ENCODE measurements around the gene ARL11.

Gene ARL11

DNA sequence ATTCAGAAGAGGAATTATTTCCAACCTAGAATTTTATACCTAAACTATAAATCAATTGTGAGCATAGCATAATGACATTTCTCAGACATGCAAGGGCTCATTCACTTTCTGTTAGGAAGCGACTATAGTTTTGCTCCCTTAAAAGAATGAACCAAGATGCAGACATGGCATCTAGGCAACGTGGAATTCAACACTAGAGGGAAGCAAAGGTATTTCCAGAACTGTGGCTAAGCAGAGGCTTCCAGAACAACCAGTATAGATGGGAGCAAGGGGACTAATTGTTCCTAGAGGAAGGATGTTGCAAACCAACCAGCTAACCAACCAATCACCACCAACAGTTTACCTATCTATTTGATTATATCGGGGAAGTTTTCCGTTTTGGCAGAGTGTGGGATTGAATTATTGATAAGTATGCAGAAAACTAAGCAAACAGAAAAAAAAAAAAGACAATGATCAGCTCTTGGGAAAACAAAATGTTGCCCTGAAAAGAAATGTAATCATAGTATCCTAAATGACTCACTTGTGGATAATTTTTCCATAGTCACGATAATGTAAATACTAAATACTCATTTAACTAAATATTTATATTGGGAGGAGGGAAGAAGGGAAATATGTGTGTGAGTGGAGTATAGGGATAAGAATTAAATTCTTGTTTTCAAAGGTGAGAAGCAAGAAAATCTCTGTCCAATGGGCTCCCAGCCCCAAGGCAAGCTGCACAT, 21.1 kb downstream of the ARL11 start:
- DNase-seq (ENCODE audit: low read depth) = no peak

DNA sequence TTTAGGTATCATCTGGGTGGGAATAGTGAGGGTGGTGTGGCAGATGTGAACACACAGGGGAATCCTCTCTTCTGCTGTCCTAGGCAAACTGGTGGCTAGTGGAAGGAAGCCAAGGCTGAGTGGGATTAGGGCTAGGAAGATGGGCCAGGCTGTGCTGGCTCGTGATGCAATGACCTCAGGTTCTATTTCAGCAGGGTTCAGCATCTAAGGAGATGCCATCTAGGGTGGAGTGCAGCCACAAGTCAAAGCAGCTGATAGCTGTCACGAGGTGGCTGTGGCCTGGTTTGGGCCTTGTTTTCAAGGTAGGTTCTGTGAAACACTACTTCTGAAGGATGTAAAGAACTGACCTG, 21.6 kb downstream of the ARL11 start:
- DNase-seq (ENCODE audit: low read depth) = no peak

DNA sequence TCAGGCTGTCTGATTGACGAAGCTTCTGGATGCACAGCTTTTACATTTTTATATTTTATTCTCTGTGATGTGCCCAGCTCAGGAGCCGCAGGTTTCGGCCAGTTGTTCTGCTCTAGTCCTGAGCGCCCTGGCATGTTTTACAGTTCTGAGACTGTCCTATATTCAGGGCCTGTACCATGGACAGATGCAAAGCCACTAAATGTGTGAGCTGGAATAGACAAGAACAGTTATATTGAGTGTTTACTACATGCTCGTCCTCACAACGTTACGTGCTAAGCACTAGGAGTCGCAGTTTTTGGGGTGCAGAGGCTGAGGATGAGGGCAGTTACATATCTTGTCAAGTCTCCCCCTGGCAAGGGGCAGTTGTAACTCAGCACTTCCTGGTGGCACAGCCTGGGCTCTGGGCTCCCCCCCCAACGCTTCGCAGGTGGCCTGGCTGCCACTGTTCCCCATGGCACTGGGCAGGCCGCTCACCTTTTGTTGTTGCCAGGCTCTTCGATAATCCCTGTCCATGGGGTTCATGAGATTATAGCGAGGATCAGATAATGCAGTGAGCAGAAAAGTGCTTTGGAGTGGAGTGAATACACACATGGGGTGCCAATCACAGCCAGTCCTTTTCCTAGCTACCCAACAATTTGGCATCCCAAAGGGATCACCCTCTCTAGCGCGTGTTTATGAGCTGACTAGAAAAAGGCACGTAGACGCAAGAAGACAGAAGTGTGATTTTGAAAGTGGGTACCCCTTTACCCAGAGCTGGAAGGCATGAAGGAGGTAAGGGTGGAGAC, 23.5 kb downstream of the ARL11 start:
- DNase-seq (ENCODE audit: low read depth) = no peak

DNA sequence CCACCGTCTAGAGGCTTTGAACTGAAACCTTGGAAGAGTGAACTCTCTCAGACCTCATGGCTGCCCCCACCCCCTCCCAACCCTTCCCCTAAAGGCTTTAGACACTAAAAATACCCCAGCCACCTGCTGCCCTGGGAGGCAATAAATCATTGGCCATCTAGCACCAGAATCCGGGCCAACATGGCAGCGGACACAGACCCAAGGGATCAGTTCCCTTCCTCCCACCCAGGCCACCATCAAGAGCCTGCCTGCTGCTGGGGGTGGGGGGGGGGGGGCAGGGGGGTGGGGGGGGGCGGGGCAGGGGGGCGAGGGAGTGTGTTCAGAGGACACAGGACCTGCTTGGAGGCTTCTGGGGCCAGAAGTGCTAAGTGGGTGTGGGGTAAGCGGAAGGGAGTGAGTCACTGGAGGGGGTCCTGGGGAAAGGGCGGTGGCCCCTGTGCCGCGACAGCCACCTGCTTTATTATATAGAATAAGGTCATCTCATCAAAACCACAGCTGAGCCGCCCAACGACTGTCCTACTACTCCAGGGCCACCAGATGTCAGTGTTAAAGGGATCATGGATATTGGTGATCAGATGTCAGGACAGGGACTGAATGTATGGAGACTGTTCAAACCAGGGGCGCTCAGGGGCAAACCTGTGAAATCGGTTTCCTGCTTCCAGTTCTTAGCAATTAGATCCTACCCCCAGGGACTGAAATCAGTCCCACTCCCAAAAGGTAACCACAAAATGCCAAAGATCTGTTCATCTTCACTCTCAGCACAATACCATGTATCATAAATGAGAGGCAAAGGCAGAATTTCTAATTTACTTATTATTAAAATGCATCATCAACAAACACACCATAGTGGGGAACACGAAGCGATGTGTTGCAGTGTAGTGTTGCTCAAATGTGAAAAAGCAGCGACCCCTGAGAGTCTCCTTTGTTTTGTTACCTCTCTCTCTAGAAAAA, 24.3 kb downstream of the ARL11 start:
- no peak for DNase-seq (ENCODE audit: low read depth)

DNA sequence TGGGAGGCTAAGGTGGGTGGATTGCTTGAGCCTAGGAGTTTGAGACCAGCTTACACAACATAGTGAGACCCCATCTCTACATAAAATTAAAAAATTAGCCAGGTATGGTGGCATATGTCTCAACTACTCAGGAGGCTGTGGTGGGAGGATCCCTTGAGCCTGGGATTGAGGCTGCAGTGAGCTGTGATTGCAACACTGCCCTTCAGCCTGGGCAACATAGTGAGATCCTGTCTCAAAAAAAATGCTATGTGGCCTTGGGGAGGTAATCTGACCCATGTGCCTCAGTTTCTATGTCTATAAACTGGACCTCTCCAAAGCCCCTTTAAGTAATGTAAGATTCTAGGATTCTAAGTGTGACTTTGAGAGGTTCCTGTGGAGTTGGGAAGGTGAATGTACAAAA, 25.2 kb downstream of the ARL11 start:
- DNase-seq (ENCODE audit: low read depth) = no peak

DNA sequence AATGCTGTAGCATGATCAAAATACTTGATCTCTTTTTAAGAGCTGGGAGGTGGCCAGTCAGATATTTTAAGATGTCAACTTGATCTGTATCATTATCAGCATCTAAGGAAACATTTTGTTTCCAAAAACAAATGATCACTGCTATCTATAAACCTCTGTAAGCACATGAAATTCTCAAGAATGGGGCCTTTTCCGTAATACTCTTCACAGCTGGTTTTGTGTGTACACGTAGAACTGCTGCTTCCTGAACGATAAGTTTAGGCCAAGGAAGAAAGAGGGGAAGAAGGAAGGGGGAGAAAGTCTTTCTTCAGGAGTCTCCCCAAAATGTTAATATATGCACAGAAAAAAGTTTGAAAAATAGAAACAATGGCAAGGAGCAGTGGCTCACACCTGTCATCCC, 25.7 kb downstream of the ARL11 start:
- DNase-seq (ENCODE audit: low read depth) = no peak

DNA sequence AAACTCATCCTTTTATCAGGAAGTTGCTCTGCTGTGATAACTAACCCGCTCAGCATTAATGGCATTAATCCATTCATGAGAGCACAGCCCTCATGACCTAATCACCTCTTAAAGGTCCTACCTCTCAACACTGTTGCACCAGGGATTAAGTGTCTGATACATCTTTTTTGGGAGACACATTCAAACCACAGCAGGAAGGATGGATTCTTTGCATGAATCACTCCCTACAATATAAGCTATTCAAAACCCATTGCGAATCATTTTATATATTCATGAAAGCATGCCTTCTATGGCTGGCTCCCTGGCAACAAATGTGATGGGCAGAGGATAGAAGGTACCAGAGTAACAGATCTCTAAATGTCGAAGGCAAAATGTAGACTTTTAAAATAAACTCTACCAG, 27.6 kb downstream of the ARL11 start:
- no peak for DNase-seq (ENCODE audit: low read depth)

DNA sequence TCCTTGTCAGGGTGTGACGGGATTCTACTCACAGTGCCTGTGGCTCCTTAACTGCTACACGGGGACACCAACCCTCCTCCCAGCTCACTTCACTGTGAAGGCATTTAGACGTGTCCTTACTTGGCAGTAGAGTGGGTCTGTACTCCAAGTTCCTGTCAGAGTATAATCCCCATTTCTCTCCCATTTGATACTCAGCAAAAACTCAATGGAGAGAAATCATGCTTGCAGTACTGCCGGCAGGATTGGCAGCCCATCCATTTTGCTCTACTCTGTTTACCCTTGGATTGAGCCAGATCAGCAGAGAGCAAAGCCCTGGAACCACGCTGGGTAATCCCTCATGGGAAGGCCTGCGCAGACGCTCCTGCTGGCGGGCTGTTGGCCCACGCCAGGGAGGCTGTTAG, 28.9 kb downstream of the ARL11 start:
- no peak for DNase-seq (ENCODE audit: low read depth)

DNA sequence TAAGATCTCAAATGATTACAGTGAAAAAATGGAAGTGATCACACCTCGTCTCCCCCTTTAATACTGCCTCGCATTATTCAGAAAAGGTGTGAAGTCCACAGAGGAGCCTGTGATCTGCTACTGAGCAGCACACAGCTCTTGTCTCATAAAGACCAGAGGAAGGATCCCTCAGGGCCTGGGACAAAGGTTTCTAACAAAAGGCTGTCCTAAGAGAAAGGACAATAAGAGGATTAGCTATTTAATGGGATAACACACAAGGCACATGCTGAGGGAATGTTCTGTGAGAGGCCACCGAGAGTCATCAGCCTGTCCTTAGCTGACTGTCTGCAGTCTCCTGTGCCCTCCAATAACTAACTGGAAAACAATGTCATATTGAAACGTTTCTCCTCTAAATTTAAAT, 36.3 kb downstream of the ARL11 start:
- DNase-seq (ENCODE audit: low read depth) = no peak

DNA sequence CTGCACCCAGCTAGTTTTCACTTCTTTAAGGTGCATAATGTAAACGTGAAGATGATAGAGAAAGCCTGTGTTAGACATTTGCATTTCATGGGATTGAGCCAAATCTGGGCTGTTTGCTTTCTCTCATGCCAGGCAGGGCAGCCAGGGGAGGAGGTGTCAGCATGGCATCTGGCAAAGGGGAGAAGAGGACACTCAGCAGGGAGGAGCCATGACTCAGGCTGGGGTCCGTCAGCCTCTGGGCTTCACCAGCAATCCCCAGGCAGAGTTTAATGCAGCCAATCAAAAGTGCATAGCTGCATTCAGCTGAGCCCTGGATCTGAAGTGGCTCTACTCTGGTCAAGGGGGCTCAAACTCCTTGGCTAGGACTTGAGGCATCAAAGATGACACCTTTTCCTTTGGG, 39.5 kb downstream of the ARL11 start:
- DNase-seq (ENCODE audit: low read depth) = no peak

DNA sequence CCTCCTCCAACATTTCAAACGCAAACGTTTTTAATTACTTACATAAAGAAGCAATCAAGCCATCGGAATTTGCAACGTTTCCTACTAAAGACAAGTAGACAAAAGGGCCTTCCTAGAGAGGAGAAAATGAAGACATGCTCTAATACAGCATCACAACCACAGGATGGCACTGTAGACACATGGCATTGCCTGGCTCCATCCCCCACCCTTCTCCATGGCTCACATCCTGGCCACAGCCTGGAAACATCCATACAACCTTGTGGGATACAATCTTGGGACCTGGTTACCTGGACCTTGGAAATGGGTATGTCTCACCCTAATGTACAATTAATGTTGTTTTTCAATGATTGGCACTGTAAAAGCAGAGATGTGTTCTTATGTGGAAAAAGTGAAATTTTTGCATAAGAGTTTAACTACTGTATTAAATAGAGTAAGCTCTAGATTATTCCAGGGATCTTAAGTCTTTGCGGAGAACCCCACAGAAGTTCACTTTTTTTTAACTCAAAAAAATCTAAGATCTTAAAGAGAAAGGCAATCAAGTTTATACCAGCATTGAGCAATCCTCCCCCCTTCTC, 41.5 kb downstream of the ARL11 start:
- peak; percentile 57 for DNase-seq (ENCODE audit: low read depth)

DNA sequence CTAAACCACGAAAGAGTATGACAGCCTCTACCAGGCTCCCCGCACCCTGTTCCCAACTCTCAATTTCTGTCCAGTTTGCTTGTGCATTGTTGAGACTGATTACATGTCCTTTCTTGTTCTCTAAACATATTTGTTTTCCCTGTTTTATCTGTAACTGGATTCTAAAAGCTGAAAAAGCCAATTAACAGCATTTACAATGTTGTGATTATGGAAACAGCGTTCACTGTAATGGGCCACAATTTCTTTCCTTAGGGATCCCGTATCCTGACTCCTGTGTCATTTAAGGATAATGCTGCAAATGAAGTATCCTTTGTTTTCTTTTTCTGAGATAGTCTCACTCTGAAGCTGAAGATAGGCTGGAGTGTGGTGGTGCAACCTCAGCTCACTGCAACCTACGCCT, 42.5 kb downstream of the ARL11 start:
- no peak for DNase-seq (ENCODE audit: low read depth)

DNA sequence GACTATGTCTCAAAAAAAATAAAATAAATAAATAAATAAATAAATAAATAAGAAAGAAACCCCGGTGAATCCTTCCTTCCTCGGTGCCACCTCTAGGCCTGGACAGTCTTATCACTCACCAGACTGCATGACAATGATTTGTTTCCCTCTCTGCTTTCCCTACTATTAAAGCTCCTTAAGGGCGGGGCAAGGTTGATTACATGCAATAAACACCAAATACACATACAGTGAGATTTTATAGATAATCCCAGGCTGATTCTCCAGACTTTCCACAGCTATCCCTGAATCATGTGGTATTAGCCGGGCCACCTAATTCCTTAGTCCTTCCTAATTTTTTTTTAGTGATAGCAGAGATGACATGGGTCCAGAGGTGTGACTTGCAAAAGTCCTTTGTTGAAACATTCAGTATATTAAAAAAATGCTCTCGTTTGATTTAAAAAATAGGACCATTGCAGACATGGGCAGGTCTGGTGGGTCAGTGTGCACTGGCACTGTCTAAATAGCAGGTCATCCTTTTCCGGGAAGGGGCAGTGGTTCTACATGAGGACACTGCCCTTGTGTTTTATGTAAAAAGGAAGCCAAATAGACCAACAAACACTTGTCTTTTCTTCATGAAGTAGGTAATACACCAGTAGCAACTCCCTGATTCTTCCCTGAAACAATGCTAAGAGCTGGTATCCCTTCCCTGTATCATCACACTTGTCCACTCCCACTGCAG, 48.4 kb downstream of the ARL11 start:
- no peak for DNase-seq (ENCODE audit: low read depth)

DNA sequence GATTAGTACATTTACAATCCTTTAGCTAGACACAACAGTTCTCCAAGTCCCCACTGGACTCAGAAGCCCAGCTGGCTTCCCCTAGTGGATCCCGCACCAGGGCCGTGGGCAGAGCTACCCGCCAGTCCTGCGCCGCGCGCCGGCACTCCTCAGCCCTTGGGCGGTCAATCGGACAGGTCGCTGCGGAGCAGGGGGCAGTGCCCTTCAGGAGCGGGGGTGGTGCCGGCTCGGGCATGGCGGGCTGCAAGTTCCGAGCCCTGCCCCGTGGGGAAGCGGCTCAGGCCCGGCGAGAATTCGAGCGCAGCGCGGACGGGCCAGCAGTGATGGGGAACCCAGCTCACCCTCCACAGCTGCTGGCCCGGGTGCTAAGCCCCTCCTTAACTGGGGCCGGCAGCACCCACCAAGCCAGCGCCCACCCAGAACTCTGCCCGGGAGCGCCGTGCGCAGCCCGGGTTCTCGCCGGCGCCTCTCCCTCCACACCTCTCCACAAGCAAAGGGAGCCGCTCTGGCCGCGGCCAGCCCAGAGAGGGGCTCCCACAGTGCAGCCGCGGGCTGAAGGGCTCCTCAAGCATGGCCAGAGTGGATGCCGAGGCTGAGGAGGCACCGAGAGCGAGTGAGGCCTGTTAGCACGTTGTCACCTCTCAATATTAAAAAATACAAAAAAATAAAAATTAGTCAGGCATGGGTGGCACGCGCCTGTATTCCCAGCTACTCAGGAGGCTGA, 50.0 kb downstream of the ARL11 start:
- DNase-seq (ENCODE audit: low read depth) = no peak

DNA sequence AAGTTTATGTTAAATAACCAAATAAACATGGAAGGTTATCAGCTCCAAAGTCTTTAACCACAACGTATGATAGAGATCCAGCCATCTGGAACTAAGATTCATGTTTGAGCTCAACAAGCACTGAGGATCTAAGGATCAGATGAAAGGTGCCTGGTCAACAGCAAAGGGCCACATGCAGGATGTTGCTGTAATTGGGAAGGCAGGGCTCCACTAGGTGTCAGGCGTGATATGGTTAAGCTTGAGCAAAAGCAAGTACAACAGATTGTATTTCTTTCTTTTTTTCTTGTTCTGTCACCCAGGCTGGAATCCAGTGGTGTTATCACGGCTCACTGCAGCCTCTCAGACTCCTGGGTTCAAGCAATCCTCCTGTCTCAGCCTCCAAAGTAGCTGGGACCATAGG, 50.9 kb downstream of the ARL11 start:
- no peak for DNase-seq (ENCODE audit: low read depth)

DNA sequence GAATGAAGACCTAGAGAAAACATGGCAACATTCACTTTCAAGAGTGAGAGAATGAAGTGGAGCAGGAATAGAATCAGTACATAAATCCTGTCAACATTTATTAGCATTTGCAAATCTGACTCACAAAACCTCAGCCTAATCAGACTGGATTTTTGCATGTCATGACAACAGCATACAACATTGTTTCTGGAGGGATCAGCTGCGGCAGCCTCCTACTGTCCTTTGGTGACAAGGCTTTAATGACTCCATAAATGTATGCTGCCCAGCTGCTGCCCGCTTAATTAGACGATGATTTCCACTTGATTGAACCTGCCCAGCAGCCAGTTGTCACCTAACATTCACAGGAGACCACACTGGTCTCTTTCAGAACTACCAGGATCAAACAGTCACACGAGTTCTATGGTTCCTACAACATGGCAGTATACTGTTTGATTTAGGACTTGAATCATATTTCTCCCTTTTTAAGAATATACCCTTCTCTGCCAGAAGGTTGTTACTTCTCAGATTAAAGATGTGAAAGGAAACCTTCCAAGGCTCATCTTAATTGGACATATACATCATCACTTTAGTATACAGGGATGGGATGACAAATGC, 53.6 kb downstream of the ARL11 start:
- no peak for DNase-seq (ENCODE audit: low read depth)

Measured in stromal cell of bone marrow (primary cell).